Liver (tissue), 9 donors: ENCODE data around the gene BRD8. TPM values are rescaled to one million over a fixed set of nuclear protein-coding genes. Genes with fewer than 3 reads are reported as not detected.

ENCODE experiments used
- DNase-seq: peaks from one replicate; pipeline ENCODE4 v3.0.0-alpha.2; 2017; ENCODE audit warnings: low spot score
- H3K27ac ChIP-seq, 2 donors: one replicate each; pipeline ENCODE4 v1.7.0; 2013; ENCODE audit warnings: inconsistent platforms in 2 of 2, low read length in 2 of 2, control low read depth in 1 of 2, low read depth in 1 of 2, mild to moderate bottlenecking in 1 of 2
- H3K27me3 ChIP-seq, 4 donors: one replicate each; pipeline versions ENCODE4 v1.6.1 to v1.7.0; 2013; ENCODE audit warnings: low read length in 3 of 4, inconsistent platforms in 1 of 4, mild to moderate bottlenecking in 1 of 4, moderate library complexity in 1 of 4; ENCODE audit not compliant: control insufficient read depth in 4 of 4, insufficient read depth in 4 of 4
- H3K36me3 ChIP-seq, 4 donors: one replicate each; pipeline versions ENCODE4 v1.6.1 to v1.7.0; 2013; ENCODE audit warnings: low read length in 3 of 4, mild to moderate bottlenecking in 3 of 4, low read depth in 1 of 4, moderate library complexity in 1 of 4; ENCODE audit not compliant: control insufficient read depth in 4 of 4, insufficient read depth in 3 of 4
- H3K4me1 ChIP-seq, 4 donors: one replicate each; pipeline versions ENCODE4 v1.6.1 to v1.7.0; 2013; ENCODE audit warnings: low read length in 3 of 4, mild to moderate bottlenecking in 3 of 4, moderate library complexity in 1 of 4; ENCODE audit not compliant: control insufficient read depth in 4 of 4, insufficient read depth in 4 of 4
- H3K4me3 ChIP-seq, 3 donors: one replicate each; pipeline versions ENCODE4 v1.6.1 to v1.7.0; 2013; ENCODE audit warnings: low read length in 3 of 3, control low read depth in 1 of 3, low read depth in 1 of 3, mild to moderate bottlenecking in 1 of 3
- H3K9ac ChIP-seq, 2 donors: one replicate each; pipeline ENCODE4 v1.7.0; 2013; ENCODE audit warnings: low read length in 2 of 2, mild to moderate bottlenecking in 2 of 2, moderate library complexity in 2 of 2, control low read depth in 1 of 2, low read depth in 1 of 2
- H3K9me3 ChIP-seq, 4 donors: one replicate each; pipeline versions ENCODE4 v1.6.1 to v1.7.0; 2013; ENCODE audit warnings: low read length in 3 of 4; ENCODE audit not compliant: control insufficient read depth in 4 of 4
- EGR1 ChIP-seq, 2 donors: IDR thresholded peaks; 2 replicates each; pipeline ENCODE4 v1.6.1; 2016 to 2018; ENCODE audit warnings: antibody characterized with exemption in 2 of 2, low read depth in 2 of 2
- FOXA1 ChIP-seq: IDR thresholded peaks from 2 replicates; pipeline ENCODE4 v1.6.1; 2016; ENCODE audit warnings: antibody characterized with exemption
- FOXA2 ChIP-seq: IDR thresholded peaks from 2 replicates; pipeline ENCODE4 v1.6.1; 2016; ENCODE audit warnings: antibody characterized with exemption
- HNF4A ChIP-seq, 2 donors: conservative IDR thresholded peaks; 2 replicates each; pipeline ENCODE4 v1.6.1; 2016; ENCODE audit warnings: antibody characterized with exemption in 2 of 2, mild to moderate bottlenecking in 2 of 2
- HNF4G ChIP-seq: IDR thresholded peaks from 2 replicates; pipeline ENCODE4 v1.6.1; 2016; ENCODE audit warnings: antibody characterized with exemption
- JUND ChIP-seq, 2 donors: IDR thresholded peaks; 2 replicates each; pipeline ENCODE4 v1.6.1; 2016; ENCODE audit warnings: antibody characterized with exemption in 2 of 2
- MAX ChIP-seq: IDR thresholded peaks from 2 replicates; pipeline ENCODE4 v1.6.1; 2016; ENCODE audit warnings: antibody characterized with exemption
- NR2F2 ChIP-seq: IDR thresholded peaks from 2 replicates; pipeline ENCODE4 v1.6.1; 2016; ENCODE audit warnings: antibody characterized with exemption
- RAD21 ChIP-seq, 2 donors: IDR thresholded peaks; 2 replicates each; pipeline ENCODE4 v1.6.1; 2016; ENCODE audit warnings: antibody characterized with exemption in 2 of 2, mild to moderate bottlenecking in 2 of 2
- REST ChIP-seq: IDR thresholded peaks from 2 replicates; pipeline ENCODE4 v1.6.1; 2016; ENCODE audit warnings: antibody characterized with exemption, mild to moderate bottlenecking
- RXRA ChIP-seq, 2 donors: IDR thresholded peaks; 2 replicates each; pipeline ENCODE4 v1.6.1; 2017 to 2018; ENCODE audit warnings: antibody characterized with exemption in 2 of 2, mild to moderate bottlenecking in 1 of 2
- SP1 ChIP-seq: IDR thresholded peaks from 2 replicates; pipeline ENCODE4 v1.6.1; 2018; ENCODE audit warnings: antibody characterized with exemption, mild to moderate bottlenecking
- TAF1 ChIP-seq: conservative IDR thresholded peaks from 2 replicates; pipeline ENCODE4 v1.6.1; 2016; ENCODE audit warnings: antibody characterized with exemption, mild to moderate bottlenecking
- YY1 ChIP-seq: IDR thresholded peaks from 2 replicates; pipeline ENCODE4 v1.6.1; 2016; ENCODE audit warnings: antibody characterized with exemption, mild to moderate bottlenecking
- ZBTB33 ChIP-seq: IDR thresholded peaks from 2 replicates; pipeline ENCODE4 v1.6.1; 2016; ENCODE audit warnings: antibody characterized with exemption
- WGBS: extraction: QIAGEN DNeasy Blood & Tissue Kit; methylation state at CpG from one replicate; pipeline ENCODE4 v1.1.7; 2013; 5-methylcytosine and 5-hydroxymethylcytosine counted together
- polyA plus RNA-seq, 2 donors: library from polyadenylated mRNA; stranded (reverse) in 1 of 2; unstranded in 1 of 2; fragments of 200-250 nt in 1 of 2; fragments of >200 nt in 1 of 2; fragmentation: Nextera tagmentation in 1 of 2; extraction: Ambion mirVana in 1 of 2; gene quantifications; one replicate each; pipeline versions ENCODE4 v1.2.1 to v1.2.3, GENCODE V29; 2013 to 2015
- total RNA-seq, 2 donors: library from RNA; depleted of rRNA; stranded (reverse); fragments of >200 nt; gene quantifications; one replicate each; pipeline ENCODE4 v1.2.3, GENCODE V29; 2014
- TF ChIP-seq, protein P1 (sequence below): fragments of 150-350 bp; IDR thresholded peaks from 2 replicates; pipeline ENCODE4 v1.5.1; 2017; ENCODE audit warnings: improper control_type of control experiment, low read depth, low read length; ENCODE audit not compliant: missing input control
- TF ChIP-seq, protein P2 (sequence below): IDR thresholded peaks from 2 replicates; pipeline ENCODE4 v1.6.1; 2016; ENCODE audit warnings: antibody characterized with exemption
- donor health status: healthy.
- donor health status: healthy.
- donor health status: healthy.
- donor health status: healthy.
- donor health status: healthy.

BRD8 gene
- total and polyA plus RNA-seq, 4 donors = 14.8 to 34.5 (median 29.6) TPM

DNA sequence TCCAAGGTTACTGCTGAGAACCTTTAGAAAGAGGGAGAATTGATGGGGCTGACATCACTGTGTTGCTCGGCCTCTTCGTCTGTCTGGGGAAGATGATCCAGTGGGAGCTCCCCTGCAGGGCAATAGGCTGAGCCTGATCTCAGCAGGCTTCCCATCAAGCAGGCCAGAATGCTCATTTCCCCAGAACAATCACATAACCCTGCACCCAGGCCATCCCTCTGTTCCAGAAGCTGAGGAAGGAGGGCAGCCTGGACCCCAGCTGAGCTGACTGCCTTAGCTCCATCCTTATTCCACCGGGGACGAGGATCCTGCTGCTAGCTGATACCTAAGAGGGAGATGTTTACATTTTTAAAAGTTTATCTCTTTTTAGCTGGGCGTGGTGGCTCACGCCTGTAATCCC is 46.3 kb upstream of the BRD8 start:
- no peak overlapping the region for H3K4me3 ChIP-seq
- no peak overlapping the region for H3K9ac ChIP-seq
- DNase-seq = no peak
- TF ChIP-seq EGR1 (IDR thresholded peaks at IDR 0.05; ENCODE audit: low read depth in 2 of 2) (no peak), SP1 (no peak), HNF4G (no peak), RXRA (IDR thresholded peaks at IDR 0.05) (no peak), TAF1 (no peak), FOXA2 (no peak)
- H3K27me3 ChIP-seq = no peaks in the 10 kb centered on the region
- H3K27ac ChIP-seq = no peak overlapping the region
- H3K4me1 ChIP-seq = peaks cover 0 to 7% (median 4%) of the 10 kb centered on the region in 4 donors
- H3K36me3 ChIP-seq = no peaks in the 10 kb centered on the region
- H3K9me3 ChIP-seq = peaks cover 2 to 7% (median 3%) of the 10 kb centered on the region in 4 donors
- 90% methylated on average over 6 of the region's 6 CpGs for WGBS

GRCh38 chr5:138223532-138223931 is 45.1 kb upstream of the BRD8 start:
- 93% methylated on average over 1 of the region's 1 CpG for WGBS
- no peak overlapping the region for H3K27ac ChIP-seq
- peaks cover 0 to 7% (median 4%) of the 10 kb centered on the region in 4 donors for H3K4me1 ChIP-seq
- no peaks in the 10 kb centered on the region for H3K36me3 ChIP-seq
- no peak overlapping the region for H3K4me3 ChIP-seq
- peaks cover 2 to 7% (median 3%) of the 10 kb centered on the region in 4 donors for H3K9me3 ChIP-seq
- no peak overlapping the region for H3K9ac ChIP-seq
- no peak for DNase-seq
- H3K27me3 ChIP-seq = no peaks in the 10 kb centered on the region
- TF ChIP-seq YY1 (no peak), HNF4A (conservative IDR thresholded peaks at IDR 0.05) (no peak), HNF4G (no peak), FOXA1 (no peak), REST (no peak), JUND (IDR thresholded peaks at IDR 0.05) (no peak), SP1 (no peak), MAX (no peak), FOXA2 (no peak), RAD21 (IDR thresholded peaks at IDR 0.05) (no peak), TAF1 (no peak), RXRA (IDR thresholded peaks at IDR 0.05) (no peak), ZBTB33 (no peak), NR2F2 (no peak), EGR1 (IDR thresholded peaks at IDR 0.05; ENCODE audit: low read depth in 2 of 2) (no peak)
- TF ChIP-seq, protein P1, sequence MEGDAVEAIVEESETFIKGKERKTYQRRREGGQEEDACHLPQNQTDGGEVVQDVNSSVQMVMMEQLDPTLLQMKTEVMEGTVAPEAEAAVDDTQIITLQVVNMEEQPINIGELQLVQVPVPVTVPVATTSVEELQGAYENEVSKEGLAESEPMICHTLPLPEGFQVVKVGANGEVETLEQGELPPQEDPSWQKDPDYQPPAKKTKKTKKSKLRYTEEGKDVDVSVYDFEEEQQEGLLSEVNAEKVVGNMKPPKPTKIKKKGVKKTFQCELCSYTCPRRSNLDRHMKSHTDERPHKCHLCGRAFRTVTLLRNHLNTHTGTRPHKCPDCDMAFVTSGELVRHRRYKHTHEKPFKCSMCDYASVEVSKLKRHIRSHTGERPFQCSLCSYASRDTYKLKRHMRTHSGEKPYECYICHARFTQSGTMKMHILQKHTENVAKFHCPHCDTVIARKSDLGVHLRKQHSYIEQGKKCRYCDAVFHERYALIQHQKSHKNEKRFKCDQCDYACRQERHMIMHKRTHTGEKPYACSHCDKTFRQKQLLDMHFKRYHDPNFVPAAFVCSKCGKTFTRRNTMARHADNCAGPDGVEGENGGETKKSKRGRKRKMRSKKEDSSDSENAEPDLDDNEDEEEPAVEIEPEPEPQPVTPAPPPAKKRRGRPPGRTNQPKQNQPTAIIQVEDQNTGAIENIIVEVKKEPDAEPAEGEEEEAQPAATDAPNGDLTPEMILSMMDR = no peak
- TF ChIP-seq, protein P2, sequence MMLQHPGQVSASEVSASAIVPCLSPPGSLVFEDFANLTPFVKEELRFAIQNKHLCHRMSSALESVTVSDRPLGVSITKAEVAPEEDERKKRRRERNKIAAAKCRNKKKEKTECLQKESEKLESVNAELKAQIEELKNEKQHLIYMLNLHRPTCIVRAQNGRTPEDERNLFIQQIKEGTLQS = no peak
